ENCODE results near the gene ACSF2.

The ACSF2 gene

GRCh38 chr17:50452630-50453300 lies 26.7 kb downstream of the ACSF2 start:
- no peak for TF ChIP-seq CTCF (conservative IDR thresholded peaks at IDR 0.05; ENCODE audit: low read depth, low read length)
- DNase-seq (ENCODE audit: low read depth), result no peak
- H3K4me3 ChIP-seq (ENCODE audit: low read length), result no peak overlapping the region

- H3K4me3 ChIP-seq (ENCODE audit: low read length), result no peak overlapping the region
- TF ChIP-seq CTCF (conservative IDR thresholded peaks at IDR 0.05; ENCODE audit: low read depth, low read length), result no peak
- DNase-seq (ENCODE audit: low read depth), result no peak
Measured at GRCh38 chr17:50453901-50454300, 27.9 kb downstream of the ACSF2 start.

- H3K4me3 ChIP-seq (ENCODE audit: low read length), result no peak overlapping the region
- DNase-seq (ENCODE audit: low read depth), result no peak
- no peak for TF ChIP-seq CTCF (conservative IDR thresholded peaks at IDR 0.05; ENCODE audit: low read depth, low read length)
Measured at GRCh38 chr17:50457621-50458020, 31.6 kb downstream of the ACSF2 start.

GRCh38 chr17:50458270-50458669 lies 32.3 kb downstream of the ACSF2 start:
- DNase-seq (ENCODE audit: low read depth), result no peak
- TF ChIP-seq CTCF (conservative IDR thresholded peaks at IDR 0.05; ENCODE audit: low read depth, low read length), result no peak
- no peak overlapping the region for H3K4me3 ChIP-seq (ENCODE audit: low read length)

GRCh38 chr17:50458701-50459676 lies 33.0 kb downstream of the ACSF2 start:
- no peak overlapping the region for H3K4me3 ChIP-seq (ENCODE audit: low read length)
- TF ChIP-seq CTCF (conservative IDR thresholded peaks at IDR 0.05; ENCODE audit: low read depth, low read length), result no peak
- no peak for DNase-seq (ENCODE audit: low read depth)

- no peak for DNase-seq (ENCODE audit: low read depth)
- no peak for TF ChIP-seq CTCF (conservative IDR thresholded peaks at IDR 0.05; ENCODE audit: low read depth, low read length)
- no peak overlapping the region for H3K4me3 ChIP-seq (ENCODE audit: low read length)
Measured at GRCh38 chr17:50459756-50460155, 33.7 kb downstream of the ACSF2 start.
